ENCODE data around the gene ING4. TPM values are rescaled to one million over a fixed set of nuclear protein-coding genes. Genes with fewer than 3 reads are reported as not detected.
A peak's percentile ranks its signal among the peaks of the same experiment; 100 is the strongest.

ING4 gene
- total and polyA plus RNA-seq, 2 of the 13 experiments (the other 11 are each of a cell fraction or from before 2014, with no cell fraction given): 14.4 to 32.4 TPM

DNA sequence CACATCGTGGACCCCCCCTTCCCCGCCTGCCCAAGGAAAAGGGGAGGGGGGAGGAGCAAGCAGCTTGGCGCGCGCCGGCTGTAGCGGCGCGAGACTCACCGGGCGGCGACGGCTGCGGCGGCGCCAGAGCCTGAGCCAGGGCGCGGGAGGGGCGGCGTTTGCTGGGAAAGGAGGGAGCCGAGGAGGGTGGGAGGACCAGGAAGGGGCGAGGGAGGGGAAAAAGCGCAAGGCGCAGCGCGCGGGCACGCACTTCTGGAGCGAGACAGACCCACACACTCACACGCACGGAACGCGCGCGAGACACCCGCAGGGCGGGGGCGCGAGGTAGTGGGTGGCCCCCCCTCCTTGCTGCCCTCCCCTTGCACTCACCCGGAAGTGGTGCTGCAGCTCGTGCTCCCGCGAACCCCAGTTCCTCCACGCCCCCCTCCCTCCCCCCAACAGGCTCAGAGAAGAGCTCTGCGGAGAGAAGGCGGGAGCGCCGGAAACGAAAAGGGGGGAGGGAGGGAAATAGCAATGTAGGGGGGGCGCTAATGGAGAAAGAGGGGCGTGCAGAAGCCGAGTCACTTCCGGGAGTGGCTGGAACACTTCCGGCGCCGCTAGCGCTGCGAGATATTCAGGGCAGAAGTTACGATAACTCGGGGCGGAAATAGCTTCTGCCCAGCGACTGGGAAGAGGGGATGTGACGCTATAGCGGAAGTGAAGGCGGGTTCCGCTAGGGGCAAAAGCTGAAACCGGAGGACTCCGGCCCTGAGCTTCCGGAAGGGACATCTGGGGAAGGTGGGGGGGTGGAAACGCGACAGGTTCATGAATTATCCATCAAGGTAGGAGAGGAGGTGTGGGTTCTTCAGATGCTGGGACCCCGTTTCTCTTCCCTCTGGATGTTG lies 26.3 kb upstream of the ING4 start, which contains the start of gene ZNF384 (continued):
- TF ChIP-seq ATF7 (IDR thresholded peaks at IDR 0.05) (no peak), ATF7 (CRISPR knock-in tag; IDR thresholded peaks at IDR 0.05) (no peak), ZNF543 (CRISPR knock-in tag; IDR thresholded peaks at IDR 0.05) (no peak), MAZ (IDR thresholded peaks at IDR 0.05; ENCODE audit: borderline replicate concordance, low read depth, low read length) (peak; percentile 86), MAZ (CRISPR knock-in tag; IDR thresholded peaks at IDR 0.05; ENCODE audit: low read depth) (peak; percentile 84), IRF2 (CRISPR knock-in tag; IDR thresholded peaks at IDR 0.05) (peak; percentile 77; the same call in 1 of the 2 replicates), ETV5 (CRISPR knock-in tag; IDR thresholded peaks at IDR 0.05; ENCODE audit: borderline replicate concordance) (peak; percentile 89), PHF5A (CRISPR knock-in tag; IDR thresholded peaks at IDR 0.05; ENCODE audit: low read depth, unreplicated experiment) (no peak), SMAD9 (CRISPR knock-in tag; IDR thresholded peaks at IDR 0.05) (no peak), ZNF777 (CRISPR knock-in tag; IDR thresholded peaks at IDR 0.05) (0 out of 2 replicates have a peak, but pooled peaks have one; percentile 48), ZNF263 (CRISPR knock-in tag; IDR thresholded peaks at IDR 0.05) (peak; percentile 79; the same call in 1 of the 2 replicates), SIX4 (CRISPR knock-in tag; IDR thresholded peaks at IDR 0.05) (peak; percentile 75; the same call in 1 of the 2 replicates), TP53 (CRISPR knock-in tag; conservative IDR thresholded peaks at IDR 0.05) (no peak), IKZF1 (IDR thresholded peaks at IDR 0.05) (no peak), ZNF138 (CRISPR knock-in tag; IDR thresholded peaks at IDR 0.05; ENCODE audit: low read depth) (peak; percentile 78; the same call in 1 of the 2 replicates), KDM2A (CRISPR knock-in tag; IDR thresholded peaks at IDR 0.05; ENCODE audit: borderline replicate concordance, low read depth) (peak; percentile 71; the same call in 1 of the 2 replicates), ARID2 (CRISPR knock-in tag; IDR thresholded peaks at IDR 0.05; ENCODE audit: borderline replicate concordance) (peak; percentile 68; the same call in 1 of the 2 replicates), JDP2 (CRISPR knock-in tag; IDR thresholded peaks at IDR 0.05; ENCODE audit: borderline replicate concordance) (no peak; the same call in 1 of the 2 replicates)
- TF ChIP-seq, protein P1, sequence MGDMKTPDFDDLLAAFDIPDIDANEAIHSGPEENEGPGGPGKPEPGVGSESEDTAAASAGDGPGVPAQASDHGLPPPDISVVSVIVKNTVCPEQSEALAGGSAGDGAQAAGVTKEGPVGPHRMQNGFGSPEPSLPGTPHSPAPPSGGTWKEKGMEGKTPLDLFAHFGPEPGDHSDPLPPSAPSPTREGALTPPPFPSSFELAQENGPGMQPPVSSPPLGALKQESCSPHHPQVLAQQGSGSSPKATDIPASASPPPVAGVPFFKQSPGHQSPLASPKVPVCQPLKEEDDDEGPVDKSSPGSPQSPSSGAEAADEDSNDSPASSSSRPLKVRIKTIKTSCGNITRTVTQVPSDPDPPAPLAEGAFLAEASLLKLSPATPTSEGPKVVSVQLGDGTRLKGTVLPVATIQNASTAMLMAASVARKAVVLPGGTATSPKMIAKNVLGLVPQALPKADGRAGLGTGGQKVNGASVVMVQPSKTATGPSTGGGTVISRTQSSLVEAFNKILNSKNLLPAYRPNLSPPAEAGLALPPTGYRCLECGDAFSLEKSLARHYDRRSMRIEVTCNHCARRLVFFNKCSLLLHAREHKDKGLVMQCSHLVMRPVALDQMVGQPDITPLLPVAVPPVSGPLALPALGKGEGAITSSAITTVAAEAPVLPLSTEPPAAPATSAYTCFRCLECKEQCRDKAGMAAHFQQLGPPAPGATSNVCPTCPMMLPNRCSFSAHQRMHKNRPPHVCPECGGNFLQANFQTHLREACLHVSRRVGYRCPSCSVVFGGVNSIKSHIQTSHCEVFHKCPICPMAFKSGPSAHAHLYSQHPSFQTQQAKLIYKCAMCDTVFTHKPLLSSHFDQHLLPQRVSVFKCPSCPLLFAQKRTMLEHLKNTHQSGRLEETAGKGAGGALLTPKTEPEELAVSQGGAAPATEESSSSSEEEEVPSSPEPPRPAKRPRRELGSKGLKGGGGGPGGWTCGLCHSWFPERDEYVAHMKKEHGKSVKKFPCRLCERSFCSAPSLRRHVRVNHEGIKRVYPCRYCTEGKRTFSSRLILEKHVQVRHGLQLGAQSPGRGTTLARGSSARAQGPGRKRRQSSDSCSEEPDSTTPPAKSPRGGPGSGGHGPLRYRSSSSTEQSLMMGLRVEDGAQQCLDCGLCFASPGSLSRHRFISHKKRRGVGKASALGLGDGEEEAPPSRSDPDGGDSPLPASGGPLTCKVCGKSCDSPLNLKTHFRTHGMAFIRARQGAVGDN (CRISPR knock-in tag; IDR thresholded peaks at IDR 0.05): peak; percentile 86
- TF ChIP-seq, protein P2, sequence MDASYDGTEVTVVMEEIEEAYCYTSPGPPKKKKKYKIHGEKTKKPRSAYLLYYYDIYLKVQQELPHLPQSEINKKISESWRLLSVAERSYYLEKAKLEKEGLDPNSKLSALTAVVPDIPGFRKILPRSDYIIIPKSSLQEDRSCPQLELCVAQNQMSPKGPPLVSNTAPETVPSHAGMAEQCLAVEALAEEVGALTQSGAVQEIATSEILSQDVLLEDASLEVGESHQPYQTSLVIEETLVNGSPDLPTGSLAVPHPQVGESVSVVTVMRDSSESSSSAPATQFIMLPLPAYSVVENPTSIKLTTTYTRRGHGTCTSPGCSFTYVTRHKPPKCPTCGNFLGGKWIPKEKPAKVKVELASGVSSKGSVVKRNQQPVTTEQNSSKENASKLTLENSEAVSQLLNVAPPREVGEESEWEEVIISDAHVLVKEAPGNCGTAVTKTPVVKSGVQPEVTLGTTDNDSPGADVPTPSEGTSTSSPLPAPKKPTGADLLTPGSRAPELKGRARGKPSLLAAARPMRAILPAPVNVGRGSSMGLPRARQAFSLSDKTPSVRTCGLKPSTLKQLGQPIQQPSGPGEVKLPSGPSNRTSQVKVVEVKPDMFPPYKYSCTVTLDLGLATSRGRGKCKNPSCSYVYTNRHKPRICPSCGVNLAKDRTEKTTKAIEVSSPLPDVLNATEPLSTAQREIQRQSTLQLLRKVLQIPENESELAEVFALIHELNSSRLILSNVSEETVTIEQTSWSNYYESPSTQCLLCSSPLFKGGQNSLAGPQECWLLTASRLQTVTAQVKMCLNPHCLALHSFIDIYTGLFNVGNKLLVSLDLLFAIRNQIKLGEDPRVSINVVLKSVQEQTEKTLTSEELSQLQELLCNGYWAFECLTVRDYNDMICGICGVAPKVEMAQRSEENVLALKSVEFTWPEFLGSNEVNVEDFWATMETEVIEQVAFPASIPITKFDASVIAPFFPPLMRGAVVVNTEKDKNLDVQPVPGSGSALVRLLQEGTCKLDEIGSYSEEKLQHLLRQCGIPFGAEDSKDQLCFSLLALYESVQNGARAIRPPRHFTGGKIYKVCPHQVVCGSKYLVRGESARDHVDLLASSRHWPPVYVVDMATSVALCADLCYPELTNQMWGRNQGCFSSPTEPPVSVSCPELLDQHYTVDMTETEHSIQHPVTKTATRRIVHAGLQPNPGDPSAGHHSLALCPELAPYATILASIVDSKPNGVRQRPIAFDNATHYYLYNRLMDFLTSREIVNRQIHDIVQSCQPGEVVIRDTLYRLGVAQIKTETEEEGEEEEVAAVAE (CRISPR knock-in tag; IDR thresholded peaks at IDR 0.05; ENCODE audit: borderline replicate concordance): no peak
